ENCODE results near the gene MATCAP1.

GRCh38 chr16:67194260-67194659 lies 10.5 kb upstream of the MATCAP1 start:
- TF ChIP-seq POLR2A (IDR thresholded peaks at IDR 0.05), result no peak
- TF ChIP-seq, protein P1, sequence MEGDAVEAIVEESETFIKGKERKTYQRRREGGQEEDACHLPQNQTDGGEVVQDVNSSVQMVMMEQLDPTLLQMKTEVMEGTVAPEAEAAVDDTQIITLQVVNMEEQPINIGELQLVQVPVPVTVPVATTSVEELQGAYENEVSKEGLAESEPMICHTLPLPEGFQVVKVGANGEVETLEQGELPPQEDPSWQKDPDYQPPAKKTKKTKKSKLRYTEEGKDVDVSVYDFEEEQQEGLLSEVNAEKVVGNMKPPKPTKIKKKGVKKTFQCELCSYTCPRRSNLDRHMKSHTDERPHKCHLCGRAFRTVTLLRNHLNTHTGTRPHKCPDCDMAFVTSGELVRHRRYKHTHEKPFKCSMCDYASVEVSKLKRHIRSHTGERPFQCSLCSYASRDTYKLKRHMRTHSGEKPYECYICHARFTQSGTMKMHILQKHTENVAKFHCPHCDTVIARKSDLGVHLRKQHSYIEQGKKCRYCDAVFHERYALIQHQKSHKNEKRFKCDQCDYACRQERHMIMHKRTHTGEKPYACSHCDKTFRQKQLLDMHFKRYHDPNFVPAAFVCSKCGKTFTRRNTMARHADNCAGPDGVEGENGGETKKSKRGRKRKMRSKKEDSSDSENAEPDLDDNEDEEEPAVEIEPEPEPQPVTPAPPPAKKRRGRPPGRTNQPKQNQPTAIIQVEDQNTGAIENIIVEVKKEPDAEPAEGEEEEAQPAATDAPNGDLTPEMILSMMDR (IDR thresholded peaks at IDR 0.05), result no peak
